Pancreas (tissue), 10 donors: ENCODE data around the gene HDAC2. TPM values are rescaled to one million over a fixed set of nuclear protein-coding genes. Genes with fewer than 3 reads are reported as not detected.

Experiments used
- ATAC-seq, 4 donors: fragments of 200-7000 bp; cut with Tn5 transposase; one replicate each; pipeline versions ENCODE4 v1.8.0 to v1.9.1; 2020; ENCODE audit warnings: mild to moderate bottlenecking in 4 of 4, moderate library complexity in 4 of 4
- DNase-seq, 6 donors: peaks; one replicate each; pipeline ENCODE4 v3.0.0-alpha.2; 2020
- FAIRE-seq: peaks from 2 replicates; lab custom pipeline; 2012; peaks lifted over from hg19 to GRCh38; lab: Jason Lieb, UNC
- H3K27ac ChIP-seq, 4 donors: fragments of 200-600 bp; sonication (generic); 1 replicate in 3 of 4; 2 replicates in 1 of 4; pipeline versions ENCODE4 v1.5.0 to v1.8.0; 2020
- H3K27me3 ChIP-seq, 4 donors: fragments of 200-600 bp; one replicate each; pipeline ENCODE4 v1.8.0; 2021
- H3K36me3 ChIP-seq, 3 donors: fragments of 200-600 bp; sonication (generic) in 1 of 3; one replicate each; pipeline versions ENCODE4 v1.5.0 to v1.8.0; 2020 to 2021
- H3K4me1 ChIP-seq, 3 donors: fragments of 200-600 bp; one replicate each; pipeline ENCODE4 v1.8.0; 2021
- H3K4me3 ChIP-seq, 4 donors: fragments of 200-600 bp; sonication (generic) in 2 of 4; one replicate each; pipeline versions ENCODE4 v1.5.0 to v1.8.0; 2020 to 2021
- H3K9me3 ChIP-seq, 4 donors: fragments of 200-600 bp; one replicate each; pipeline ENCODE4 v1.8.0; 2021
- WGBS, 2 donors: extraction: QIAGEN DNeasy Blood & Tissue Kit; methylation state at CpG; one replicate each; pipeline ENCODE4 v1.1.7; 2013; 5-methylcytosine and 5-hydroxymethylcytosine counted together
- intact Hi-C, 3 donors: fragments of 100-400 bp; cut with DNase I; formaldehyde crosslinking; loops; one replicate each; pipeline versions ENCODE4 v1.11.1 to v1.14.2; 2022
- polyA plus RNA-seq, 2 donors: library from polyadenylated mRNA; stranded (reverse); fragments of 200-250 nt; gene quantifications; one replicate each; pipeline ENCODE4 v1.2.3, GENCODE V29; 2013
- total RNA-seq, 6 donors: library from RNA; stranded (reverse); fragmentation: NEBNext Ultra II Directional in 4 of 6; extraction: Animal tissue kit (Norgen Biotek cat#: 25700) in 4 of 6; gene quantifications; one replicate each; pipeline versions ENCODE4 v1.2.1 to v1.2.4, GENCODE V29; 2021 to 2023
- TF ChIP-seq, protein P1 (sequence below), 4 donors: fragments of 200-600 bp; sonication (generic) in 3 of 4; IDR thresholded peaks; one replicate each; pipeline versions ENCODE4 v1.5.0 to v1.8.0; 2021; ENCODE audit warnings: antibody characterized with exemption in 4 of 4
- donor health status: healthy with polysubstance abuse.
- donor health status: DM: no; HTN: no; CAD: no; lungs with moderate emphysema.
- donor health status: DM: no; HTN: no; CAD: no.
- donor health status: control.
- donor health status: control.
- donor health status: Bipolar disorder and iron deficiency.
- donor health status: DM: yes; HTN: yes; CAD: no.
- donor health status: DM: no; HTN: no; CAD: no.
- donor health status: DM: no; HTN: no; CAD: no.
- donor health status: DM: yes; HTN: yes; CAD: no.

HDAC2 gene
- total and polyA plus RNA-seq, 8 donors, result 23.6 to 48.9 (median 32.2) TPM

DNA sequence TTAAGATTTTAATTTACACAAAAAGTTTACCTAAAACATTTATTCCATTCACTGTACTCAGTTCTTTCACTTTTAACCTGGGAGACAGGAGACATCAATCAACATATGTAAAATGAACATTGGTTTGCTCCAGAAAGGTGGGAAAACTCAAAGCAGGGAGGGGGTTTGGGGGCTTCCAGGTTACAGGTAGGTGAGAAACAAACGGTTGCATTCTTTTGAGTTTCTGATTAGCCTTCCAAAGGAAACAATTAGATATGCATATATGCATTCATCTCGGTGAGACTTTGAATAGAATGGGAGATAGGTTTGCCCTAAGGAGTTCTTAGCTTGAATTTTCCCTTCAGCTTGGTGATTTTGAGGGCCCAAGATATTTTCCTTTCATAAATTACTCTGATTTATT lies 38.2 kb upstream of the HDAC2 start:
- no peak for ATAC-seq
- Histone ChIP-seq H3K27ac (no peak overlapping the region), H3K36me3 (no peaks in the 10 kb centered on the region), H3K4me3 (no peak overlapping the region), H3K27me3 (no peaks in the 10 kb centered on the region), H3K4me1 (no peaks in the 10 kb centered on the region), H3K9me3 (no peaks in the 10 kb centered on the region)
- no peak for DNase-seq
- intact Hi-C loops, result no loop called here
- WGBS, 2 donors, result 59 to 72% methylated on average over 2 of the region's 2 CpGs
- TF ChIP-seq, protein P1, sequence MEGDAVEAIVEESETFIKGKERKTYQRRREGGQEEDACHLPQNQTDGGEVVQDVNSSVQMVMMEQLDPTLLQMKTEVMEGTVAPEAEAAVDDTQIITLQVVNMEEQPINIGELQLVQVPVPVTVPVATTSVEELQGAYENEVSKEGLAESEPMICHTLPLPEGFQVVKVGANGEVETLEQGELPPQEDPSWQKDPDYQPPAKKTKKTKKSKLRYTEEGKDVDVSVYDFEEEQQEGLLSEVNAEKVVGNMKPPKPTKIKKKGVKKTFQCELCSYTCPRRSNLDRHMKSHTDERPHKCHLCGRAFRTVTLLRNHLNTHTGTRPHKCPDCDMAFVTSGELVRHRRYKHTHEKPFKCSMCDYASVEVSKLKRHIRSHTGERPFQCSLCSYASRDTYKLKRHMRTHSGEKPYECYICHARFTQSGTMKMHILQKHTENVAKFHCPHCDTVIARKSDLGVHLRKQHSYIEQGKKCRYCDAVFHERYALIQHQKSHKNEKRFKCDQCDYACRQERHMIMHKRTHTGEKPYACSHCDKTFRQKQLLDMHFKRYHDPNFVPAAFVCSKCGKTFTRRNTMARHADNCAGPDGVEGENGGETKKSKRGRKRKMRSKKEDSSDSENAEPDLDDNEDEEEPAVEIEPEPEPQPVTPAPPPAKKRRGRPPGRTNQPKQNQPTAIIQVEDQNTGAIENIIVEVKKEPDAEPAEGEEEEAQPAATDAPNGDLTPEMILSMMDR (IDR thresholded peaks at IDR 0.05), result no peak
- no peak for FAIRE-seq

DNA sequence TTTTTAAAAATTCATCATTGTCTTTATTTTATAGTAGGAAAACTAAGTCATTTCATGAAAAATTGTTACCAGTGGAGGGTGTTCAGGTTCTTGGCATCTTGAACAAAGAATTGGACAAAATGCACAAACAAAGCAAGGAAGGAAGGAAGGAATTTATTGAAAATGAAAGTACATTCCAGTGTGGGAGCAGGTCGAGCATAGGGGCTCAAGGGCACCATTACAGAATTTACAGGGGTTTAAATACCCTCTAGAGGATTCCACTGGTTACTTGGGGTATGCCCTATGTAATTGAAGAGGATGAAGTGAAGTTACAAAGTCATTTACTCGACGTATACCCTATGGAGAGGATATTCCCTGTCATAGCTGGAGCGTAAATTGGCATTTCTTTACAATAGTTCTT lies 37.4 kb upstream of the HDAC2 start:
- H3K9me3 ChIP-seq, result no peaks in the 10 kb centered on the region
- no peak for ATAC-seq
- H3K36me3 ChIP-seq, result no peaks in the 10 kb centered on the region
- intact Hi-C loops, result no loop called here
- no peaks in the 10 kb centered on the region for H3K4me1 ChIP-seq
- no peak overlapping the region for H3K4me3 ChIP-seq
- no peak overlapping the region for H3K27ac ChIP-seq
- no peak for DNase-seq
- no peak for FAIRE-seq
- WGBS, 2 donors, result 71 to 87% methylated on average over 4 of the region's 4 CpGs
- H3K27me3 ChIP-seq, result no peaks in the 10 kb centered on the region
- TF ChIP-seq, protein P1 (IDR thresholded peaks at IDR 0.05), result no peak

DNA sequence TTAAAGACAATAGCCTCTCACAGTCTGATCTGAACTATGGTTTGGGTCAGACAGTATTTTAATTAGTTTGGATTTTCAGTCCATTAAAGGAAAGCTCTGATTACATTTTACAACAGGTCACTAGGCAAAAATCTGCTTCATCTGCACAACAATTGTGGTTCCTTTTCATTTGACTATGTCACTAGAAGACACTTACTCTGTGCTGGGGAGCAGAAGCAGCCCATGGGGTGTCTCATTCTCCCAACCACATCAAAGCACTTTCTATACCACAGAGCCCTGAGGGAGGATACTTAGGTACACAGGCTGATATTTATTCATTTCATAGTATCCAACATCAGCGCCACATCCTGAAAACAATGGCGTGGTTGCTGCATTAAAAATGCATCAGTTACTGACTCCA lies 36.6 kb upstream of the HDAC2 start:
- Histone ChIP-seq H3K27me3 (no peaks in the 10 kb centered on the region), H3K36me3 (no peaks in the 10 kb centered on the region), H3K9me3 (no peaks in the 10 kb centered on the region), H3K4me3 (no peak overlapping the region), H3K4me1 (no peaks in the 10 kb centered on the region), H3K27ac (no peak overlapping the region)
- WGBS, 2 donors, result 88 to 92% methylated on average over 2 of the region's 2 CpGs
- TF ChIP-seq, protein P1 (IDR thresholded peaks at IDR 0.05), result no peak
- ATAC-seq (no peak), DNase-seq (no peak), FAIRE-seq (no peak)
- intact Hi-C loops, result no loop called here

DNA sequence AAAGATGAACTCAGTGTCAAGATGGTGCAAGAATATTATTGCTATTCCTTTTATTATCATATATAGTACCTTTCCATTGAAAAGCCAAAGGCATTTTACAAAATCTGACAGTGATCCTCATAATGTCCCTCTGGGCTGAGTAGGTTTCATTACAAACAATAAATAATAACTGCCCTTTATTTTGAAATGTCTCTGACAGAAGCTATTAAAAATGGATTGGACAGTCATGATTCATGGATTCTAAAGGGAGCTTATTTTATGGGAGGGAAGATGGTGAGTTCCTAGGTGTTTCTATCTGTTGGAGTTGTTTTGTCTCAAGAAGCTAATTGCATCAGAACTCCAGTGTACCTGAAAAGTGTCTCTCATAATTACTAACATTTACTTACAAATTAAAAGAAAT lies 30.4 kb upstream of the HDAC2 start:
- Histone ChIP-seq H3K4me1 (no peaks in the 10 kb centered on the region), H3K27ac (no peak overlapping the region), H3K36me3 (no peaks in the 10 kb centered on the region), H3K4me3 (no peak overlapping the region), H3K9me3 (no peaks in the 10 kb centered on the region), H3K27me3 (no peaks in the 10 kb centered on the region)
- FAIRE-seq, result no peak
- ATAC-seq, result no peak
- TF ChIP-seq, protein P1 (IDR thresholded peaks at IDR 0.05), result no peak
- intact Hi-C loops, result no loop called here
- DNase-seq, result no peak

DNA sequence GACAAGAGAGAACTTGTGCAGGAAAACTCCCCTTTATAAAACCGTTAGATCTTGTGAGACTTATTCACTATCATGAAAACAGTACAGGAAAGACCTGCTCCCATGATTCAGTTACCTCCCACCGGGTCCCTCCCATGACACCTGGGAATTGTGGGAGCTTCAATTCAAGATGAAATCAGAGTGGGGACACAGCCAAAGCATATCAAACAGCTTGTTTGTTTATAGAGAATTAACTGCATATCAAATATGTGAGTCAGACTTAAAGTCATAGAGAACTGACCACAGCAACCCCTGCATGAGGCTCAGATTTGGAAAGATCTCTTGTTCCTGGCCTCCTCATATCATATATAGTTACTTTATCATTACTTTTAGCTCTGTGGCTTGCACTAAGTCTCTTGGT lies 29.1 kb upstream of the HDAC2 start:
- Histone ChIP-seq H3K27ac (no peak overlapping the region), H3K36me3 (no peaks in the 10 kb centered on the region), H3K9me3 (no peaks in the 10 kb centered on the region), H3K27me3 (no peaks in the 10 kb centered on the region), H3K4me3 (no peak overlapping the region), H3K4me1 (no peaks in the 10 kb centered on the region)
- TF ChIP-seq, protein P1 (IDR thresholded peaks at IDR 0.05), result no peak
- DNase-seq (no peak), ATAC-seq (no peak), FAIRE-seq (no peak)
- WGBS, 2 donors, result 66 to 69% methylated on average over 2 of the region's 2 CpGs
- intact Hi-C loops, result no loop called here
